Measurements from ENCODE around the gene ATG2A. TPM values are rescaled to one million over a fixed set of nuclear protein-coding genes. Genes with fewer than 3 reads are reported as not detected.

The ATG2A gene
- total and polyA plus RNA-seq, 9 of the 15 experiments (the other 6 are each of a cell fraction or from before 2014, with no cell fraction given): 0.25 to 45.9 (median 5.2) TPM

GRCh38 chr11:64878494-64879243 lies 38.3 kb downstream of the ATG2A start, which contains the start of gene EHD1 (continued):
- TF ChIP-seq U2AF2 (optimal IDR thresholded peaks at IDR 0.05; ENCODE audit: low read depth, low read length): no peak
- no peak for TF ChIP-seq EHMT2 (IDR thresholded peaks at IDR 0.05)
- no peak for TF ChIP-seq ZNF184 (CRISPR knock-in tag; IDR thresholded peaks at IDR 0.05)
- no peak for TF ChIP-seq RBM17 (IDR thresholded peaks at IDR 0.05; ENCODE audit: borderline replicate concordance, low read depth, low read length)
- TF ChIP-seq ELK3 (CRISPR knock-in tag; IDR thresholded peaks at IDR 0.05): no peak
- no peak for TF ChIP-seq SAFB2 (IDR thresholded peaks at IDR 0.05; ENCODE audit: borderline replicate concordance, low read depth, low read length, severe bottlenecking)
- TF ChIP-seq POU5F1 (IDR thresholded peaks at IDR 0.05; ENCODE audit: borderline replicate concordance, low read depth, low read length, partially characterized antibody): no peak
- peak; percentile 70 for TF ChIP-seq BHLHE40 (IDR thresholded peaks at IDR 0.05; ENCODE audit: low read length)
- no peak for TF ChIP-seq ZNF77 (CRISPR knock-in tag; IDR thresholded peaks at IDR 0.05)
- TF ChIP-seq ZNF277 (CRISPR knock-in tag; IDR thresholded peaks at IDR 0.05; ENCODE audit: borderline replicate concordance): no peak
- no peak for TF ChIP-seq ZNF57 (CRISPR knock-in tag; IDR thresholded peaks at IDR 0.05)
- TF ChIP-seq ASH1L (IDR thresholded peaks at IDR 0.05; ENCODE audit: borderline replicate concordance, low read depth, partially characterized antibody): no peak
- peak; percentile 25 for TF ChIP-seq FUS (optimal IDR thresholded peaks at IDR 0.05; ENCODE audit: low read depth, low read length)
- TF ChIP-seq ZNF444 (CRISPR knock-in tag; IDR thresholded peaks at IDR 0.05): no peak
- TF ChIP-seq HNRNPUL1 (IDR thresholded peaks at IDR 0.05; ENCODE audit: low read length): no peak
- TF ChIP-seq ARID3A (IDR thresholded peaks at IDR 0.05; ENCODE audit: borderline replicate concordance, low read depth, low read length): peak; percentile 22; the same call in 1 of the 2 replicates
- no peak for TF ChIP-seq TGIF2 (CRISPR knock-in tag; IDR thresholded peaks at IDR 0.05)
- TF ChIP-seq ZNF23 (CRISPR knock-in tag; IDR thresholded peaks at IDR 0.05): no peak
- TF ChIP-seq PTBP1 (IDR thresholded peaks at IDR 0.05; ENCODE audit: low read depth, low read length): no peak
- no peak for TF ChIP-seq ZNF398 (CRISPR knock-in tag; IDR thresholded peaks at IDR 0.05)
- no peak; the same call in none of the 2 replicates for TF ChIP-seq CBFA2T3 (IDR thresholded peaks at IDR 0.05)
- no peak for TF ChIP-seq MTA1 (IDR thresholded peaks at IDR 0.05; ENCODE audit: borderline replicate concordance)
- no peak for TF ChIP-seq BRF1 (IDR thresholded peaks at IDR 0.05; ENCODE audit: borderline replicate concordance, extremely low read depth, insufficient read length)

Data from K562 (cell line).